T-helper 2 cell (primary cell): ENCODE data around the gene RPS21.

Experiments
- DNase-seq, 5 experiments: peaks; one replicate each; pipeline versions ENCODE4 v3.0.0 to v3.0.0-alpha.2; 2012 to 2022

RPS21 gene

DNA sequence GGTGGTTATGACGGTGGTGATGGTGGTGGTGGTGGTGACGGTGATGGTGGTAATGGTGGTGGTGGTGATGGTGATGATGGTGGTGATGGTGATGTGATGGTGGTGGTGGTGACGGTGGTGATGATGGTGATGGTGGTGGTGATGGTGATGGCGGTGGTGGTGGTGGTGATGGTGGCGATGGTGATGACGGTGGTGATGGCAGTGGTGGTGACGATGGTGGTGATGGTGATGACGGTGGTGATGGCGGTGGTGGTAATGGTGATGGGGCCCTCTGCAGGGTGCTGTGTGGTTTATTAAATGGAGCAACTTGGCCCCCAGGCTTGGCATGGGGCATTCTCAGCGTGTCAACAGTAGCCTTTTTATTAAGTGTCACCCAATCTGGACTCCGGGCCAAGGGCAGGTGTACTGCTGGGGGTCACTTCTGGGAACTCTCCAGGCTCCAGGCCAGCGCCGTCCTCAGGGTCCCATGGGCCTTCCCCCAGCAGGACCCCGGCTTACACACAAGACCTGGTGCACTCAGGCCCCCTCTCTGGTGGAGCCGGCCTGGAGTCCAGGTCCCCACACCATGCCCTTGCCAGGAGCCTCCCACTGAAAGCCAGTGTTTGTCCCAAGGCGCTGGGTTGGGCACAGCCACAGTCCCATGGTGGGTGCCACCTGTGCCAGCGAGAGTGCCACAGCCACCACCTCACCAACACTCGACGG lies 11.4 kb downstream of the RPS21 start:
- DNase-seq: no peak

DNA sequence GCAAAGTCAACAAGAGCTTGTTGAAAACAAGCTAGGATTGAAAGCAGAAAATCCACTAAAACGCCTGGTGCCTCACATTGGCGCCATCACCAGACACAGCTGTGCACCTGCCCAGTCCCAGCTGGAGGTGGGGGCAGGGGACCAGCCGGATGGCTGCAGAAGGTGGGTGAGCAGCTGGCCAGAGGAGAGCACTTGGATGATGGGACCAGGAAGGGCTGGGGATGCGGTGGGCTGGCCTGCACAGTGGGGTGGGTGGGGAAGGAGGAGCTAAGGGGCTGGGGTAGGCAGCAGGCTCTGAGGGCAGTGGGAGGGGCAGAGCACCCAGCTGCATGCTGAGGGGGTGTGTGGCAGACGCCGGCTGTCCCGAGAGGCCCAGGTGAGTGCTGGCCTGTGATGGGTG lies 13.1 kb downstream of the RPS21 start:
- no peak for DNase-seq

DNA sequence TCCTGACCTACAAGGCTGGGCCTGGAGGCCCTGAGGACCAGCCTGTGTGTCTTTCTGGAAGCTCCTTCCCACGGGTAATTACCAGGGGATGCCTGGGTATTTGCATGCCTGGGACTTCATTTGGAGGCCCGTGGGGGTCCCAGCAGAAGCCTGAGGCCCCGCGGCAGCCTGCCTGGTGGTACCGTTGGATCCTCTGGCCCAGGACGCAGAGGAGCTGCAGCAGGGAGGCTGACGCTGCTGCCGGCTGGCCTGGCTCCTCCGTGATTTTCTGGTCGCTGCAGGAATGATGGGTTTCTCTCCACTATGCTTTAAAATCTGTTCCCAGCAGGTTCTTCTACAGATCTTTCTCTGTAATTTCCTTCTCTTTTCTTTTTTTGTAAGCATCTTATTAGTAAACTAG lies 13.6 kb downstream of the RPS21 start:
- no peak for DNase-seq

DNA sequence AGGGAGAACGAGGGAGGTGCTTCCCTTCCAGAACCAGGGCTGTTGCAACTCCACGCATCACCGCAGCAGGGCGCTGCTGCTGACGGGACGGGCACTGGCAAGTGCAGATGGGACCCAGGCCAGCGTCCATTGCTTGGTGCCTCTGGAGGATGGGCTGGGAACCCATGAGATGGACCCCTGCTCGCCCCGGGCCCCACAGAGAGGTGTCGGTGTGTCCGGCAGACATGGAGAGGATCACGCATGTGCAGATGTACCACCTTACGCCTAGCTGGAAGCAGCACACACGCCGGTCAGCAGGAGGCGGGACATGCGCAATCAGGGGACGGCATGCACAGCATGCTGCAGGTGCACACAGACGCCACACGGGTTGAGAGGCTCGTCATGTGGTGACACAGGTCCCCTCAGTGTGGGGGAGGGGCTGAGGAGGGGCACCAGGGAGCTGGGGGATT lies 14.5 kb downstream of the RPS21 start:
- DNase-seq: no peak

DNA sequence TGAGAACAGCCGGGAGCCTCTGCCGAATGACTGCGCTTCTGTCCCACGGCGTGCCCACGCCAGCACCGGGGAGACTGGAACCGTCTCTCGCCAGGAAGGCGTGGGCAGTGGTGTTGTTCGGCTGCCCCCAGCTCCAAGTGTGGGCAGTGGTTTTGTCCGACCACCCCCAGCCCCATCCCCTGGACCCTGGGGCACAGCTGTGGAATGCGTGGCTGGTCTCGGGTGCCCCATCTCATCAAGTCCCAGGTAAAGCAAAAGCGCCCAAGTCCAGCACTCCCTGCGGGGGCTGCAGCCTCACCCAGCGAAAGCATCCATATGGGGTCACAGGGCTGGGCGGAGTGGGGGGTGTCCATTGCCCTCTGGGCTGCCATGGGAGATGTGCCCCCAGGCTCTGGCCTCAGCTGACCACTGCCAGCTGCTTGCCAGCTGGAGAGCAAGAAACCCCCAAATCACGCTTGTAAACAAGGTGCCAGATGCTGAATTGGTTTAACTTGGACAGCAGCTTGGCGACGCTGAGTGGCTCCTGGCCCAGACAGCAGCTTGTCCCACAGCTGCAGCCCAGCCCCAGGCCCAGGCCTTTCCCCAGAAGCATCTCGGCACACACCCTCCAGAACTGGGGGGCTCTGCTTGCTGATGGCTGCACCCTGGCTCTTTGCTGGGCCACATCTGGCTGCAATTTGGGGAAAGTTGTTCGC lies 15.7 kb downstream of the RPS21 start:
- DNase-seq: no peak

DNA sequence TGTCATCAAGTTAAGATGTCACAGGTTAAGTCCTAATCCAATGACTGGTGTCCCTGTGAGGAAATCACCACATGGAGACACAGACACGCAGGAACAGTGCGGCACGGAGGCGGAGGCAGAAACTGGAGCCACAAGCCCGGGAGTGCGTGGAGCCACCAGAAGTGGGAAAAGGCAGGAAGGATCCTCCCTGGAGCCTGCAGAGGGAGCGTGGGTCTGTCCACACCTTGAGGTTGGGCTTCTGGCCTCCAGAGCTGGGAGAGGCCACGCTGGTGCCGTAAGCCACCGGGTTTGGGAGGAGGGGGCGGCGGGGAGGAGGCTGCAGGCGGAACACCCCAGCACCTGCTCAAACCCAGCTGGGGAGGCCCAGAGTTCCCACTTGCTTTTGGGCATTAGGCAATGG lies 16.4 kb downstream of the RPS21 start:
- no peak for DNase-seq

DNA sequence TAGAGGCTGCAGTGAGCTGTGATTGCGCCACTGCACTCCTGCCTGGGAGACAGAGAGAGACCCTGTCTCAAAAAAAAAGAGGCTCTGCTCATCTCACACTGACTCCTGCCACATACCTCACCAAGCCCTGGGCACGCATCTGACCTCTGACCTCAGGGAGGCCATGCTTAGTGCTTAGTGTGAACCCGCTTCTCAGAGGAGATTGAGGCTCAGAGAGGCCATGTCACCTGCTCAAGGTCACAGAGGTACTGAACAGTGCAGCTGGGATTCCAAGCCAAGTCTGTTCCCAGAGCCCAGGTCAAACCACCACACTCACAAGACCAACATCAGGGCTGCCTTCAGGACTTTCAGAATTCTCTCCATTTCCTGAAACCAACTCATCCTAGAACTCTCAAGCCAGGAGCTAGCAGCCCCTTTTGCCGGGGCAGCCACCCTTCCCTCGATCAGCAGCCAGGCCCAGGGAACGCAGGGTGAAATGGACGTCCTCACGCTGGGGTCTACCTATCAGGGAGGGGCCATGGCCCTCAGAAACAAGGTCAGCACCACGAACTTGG lies 17.3 kb downstream of the RPS21 start:
- no peak for DNase-seq

DNA sequence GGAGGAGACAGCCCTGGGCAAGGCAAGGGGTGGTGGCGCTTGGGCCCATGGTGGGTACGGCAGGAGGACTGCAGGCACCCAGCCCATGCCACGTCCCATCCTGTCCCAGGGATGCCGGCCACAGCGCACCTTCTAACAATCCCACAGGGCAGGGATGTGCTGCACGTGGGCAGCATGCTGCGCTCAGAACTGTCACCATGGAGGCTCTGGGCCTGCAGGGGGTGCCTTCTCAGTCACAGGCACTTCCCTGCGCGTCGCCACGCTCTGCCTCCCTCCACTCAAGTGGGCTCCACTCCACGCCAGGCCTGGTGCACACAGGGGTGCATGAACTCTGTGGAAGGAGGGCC lies 17.8 kb downstream of the RPS21 start:
- DNase-seq: no peak

DNA sequence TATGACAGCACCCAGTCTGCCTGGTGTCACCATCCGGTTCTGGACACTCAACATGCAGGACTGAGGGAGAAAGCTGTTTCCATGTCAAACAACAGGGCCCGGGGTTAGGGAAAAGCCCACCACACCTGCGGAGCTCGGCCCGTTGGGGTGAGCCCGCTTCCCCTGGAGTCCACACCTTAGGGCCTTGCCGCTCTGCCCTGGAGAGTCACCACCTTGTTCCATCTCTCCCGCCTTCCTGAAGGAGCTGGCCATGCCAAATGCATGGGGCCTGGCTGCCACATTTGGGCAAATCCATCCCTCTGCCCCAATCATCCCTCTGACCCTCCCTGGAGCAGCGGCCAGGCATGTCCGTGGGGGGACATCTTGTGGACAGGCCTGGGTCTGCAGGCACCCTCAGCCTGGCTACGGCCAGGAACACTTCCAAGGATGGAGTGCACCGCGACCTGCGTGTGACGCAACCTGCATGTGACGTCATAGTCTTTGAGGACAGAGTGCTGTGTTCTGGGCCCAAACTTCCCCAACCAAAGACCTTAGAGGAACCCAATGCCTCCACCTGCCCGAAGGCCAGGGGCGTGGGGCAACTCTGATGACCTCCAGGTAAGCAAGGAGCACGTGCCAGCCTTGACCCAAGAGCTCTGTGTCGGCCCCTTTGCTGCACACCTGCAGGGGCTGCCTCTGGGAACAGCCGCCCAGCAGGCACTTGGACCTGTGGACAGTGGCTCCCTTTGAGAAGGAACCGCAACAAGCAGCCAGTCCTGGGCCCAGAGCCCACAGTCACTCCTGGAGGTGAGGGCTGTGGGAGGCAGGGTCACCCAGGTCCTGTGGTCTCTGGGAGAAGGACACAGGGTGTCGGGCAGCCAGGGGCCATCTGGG lies 18.4 kb downstream of the RPS21 start:
- DNase-seq: no peak

DNA sequence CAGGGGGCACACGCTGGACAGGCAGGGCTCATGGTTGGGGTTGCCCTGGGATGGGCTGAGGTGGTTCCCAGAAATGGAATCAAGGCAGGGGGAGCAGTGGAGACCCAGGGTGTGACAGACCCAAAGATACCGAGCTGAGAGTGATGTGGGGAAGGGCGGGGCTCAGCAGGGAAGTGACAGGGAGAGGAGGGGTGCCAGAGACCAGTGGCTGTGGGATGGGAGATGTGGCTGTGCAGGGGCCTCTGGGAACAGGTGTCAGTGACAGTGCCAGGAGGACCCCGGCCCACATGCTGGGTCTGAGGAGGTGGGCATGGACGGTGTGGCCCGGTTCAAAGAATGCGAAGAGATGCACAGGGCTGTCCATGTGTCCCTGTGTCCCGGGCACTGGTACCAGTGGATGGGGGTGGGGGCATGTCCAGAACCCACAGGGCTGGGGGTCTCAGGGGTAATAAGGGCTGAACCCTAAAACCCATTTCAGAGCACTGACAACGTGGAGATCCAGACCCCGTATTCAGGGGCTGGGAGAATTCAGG lies 19.1 kb downstream of the RPS21 start:
- no peak for DNase-seq

DNA sequence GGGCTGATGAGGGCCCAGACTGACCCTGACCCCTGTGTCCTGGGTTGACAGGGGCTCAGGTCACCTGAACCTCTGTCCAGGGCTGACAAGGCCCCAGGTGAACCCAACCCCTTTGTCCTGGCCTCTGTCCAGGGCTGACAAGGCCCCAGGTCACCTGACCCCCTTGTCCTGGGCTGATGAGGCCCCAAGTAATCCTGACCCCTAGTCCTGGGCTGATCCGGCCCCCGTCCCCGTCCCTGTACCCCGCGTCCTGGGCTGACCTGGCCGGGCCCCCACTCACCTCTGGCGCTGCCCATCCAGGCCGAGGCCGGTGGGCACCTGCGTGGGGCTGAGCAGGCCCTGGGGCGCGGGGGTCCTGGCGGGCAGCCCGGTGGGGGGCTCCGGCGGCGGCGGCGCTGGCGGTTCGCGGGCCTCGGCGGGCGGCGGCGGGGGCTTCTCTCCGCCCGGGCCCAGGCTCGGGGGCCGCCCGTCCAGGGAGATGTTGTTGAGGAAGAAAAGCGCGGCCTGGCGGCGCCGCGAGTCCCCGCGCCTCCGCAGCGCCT lies 19.8 kb downstream of the RPS21 start:
- DNase-seq: no peak

DNA sequence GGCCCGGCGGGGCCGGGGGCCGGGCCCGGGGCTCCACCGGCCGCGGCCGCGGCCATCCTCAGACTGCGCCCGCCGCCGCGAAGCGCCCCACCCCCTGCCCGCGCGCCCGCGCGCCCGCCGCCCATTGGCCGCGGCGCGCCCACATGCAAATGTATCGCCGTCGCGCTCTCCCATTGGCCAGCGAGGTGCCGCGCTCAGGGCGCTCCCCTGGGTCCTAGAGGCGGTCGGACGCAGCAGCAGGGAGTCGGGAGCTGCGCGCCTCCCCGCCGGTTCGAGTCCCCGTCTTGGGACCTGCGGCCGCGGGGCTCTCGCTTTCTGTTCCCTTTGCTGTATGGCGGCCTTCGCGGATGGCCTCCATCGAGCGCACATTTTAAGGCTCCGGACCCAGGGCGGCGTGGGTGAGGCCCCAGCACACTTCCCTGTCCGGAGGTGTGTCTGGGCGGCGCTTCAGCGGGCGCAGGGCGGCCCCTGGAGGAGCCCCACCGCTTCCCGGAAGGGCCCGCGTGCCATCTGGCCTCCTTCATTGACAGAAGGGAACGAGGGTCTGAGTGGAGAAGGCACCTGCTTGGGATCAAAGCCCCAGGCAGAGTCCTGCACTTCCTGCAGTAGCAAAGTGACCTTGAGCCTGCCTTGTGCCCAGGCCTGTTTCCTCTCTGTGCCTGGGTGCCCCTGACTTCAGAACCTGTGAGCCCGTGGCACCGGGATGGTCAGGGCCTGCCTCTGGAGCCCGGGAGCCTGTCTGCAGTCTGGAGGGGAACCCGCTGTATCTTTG lies 20.5 kb downstream of the RPS21 start, which contains the start of gene CABLES2:
Gene CABLES2, minus strand, starts transcription at position 65 of the 772 bp plus-strand sequence. Its CDS starts 9 bp downstream, at position 56.
- peak; percentile 82 to 97 (median 87) for DNase-seq

DNA sequence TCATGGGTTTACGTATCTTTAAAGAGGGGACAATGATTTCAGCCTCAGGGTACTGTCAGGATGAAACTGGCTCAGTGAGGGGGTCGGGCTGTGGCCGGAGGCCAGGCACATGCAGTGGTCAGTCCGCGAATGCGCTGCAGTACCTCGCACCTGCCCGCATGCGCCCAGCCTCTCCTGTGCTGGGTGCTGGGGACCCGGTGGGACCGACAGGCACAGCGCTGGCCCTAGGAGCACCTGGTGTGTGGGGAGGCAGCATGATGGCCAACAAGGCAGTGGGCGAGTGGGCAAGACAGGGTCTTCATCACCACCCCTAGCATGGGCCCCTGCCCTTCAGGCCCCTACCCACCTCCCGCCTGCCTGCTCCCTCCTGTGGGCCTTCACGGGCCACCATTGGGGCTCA lies 21.2 kb downstream of the RPS21 start:
- DNase-seq: no peak

DNA sequence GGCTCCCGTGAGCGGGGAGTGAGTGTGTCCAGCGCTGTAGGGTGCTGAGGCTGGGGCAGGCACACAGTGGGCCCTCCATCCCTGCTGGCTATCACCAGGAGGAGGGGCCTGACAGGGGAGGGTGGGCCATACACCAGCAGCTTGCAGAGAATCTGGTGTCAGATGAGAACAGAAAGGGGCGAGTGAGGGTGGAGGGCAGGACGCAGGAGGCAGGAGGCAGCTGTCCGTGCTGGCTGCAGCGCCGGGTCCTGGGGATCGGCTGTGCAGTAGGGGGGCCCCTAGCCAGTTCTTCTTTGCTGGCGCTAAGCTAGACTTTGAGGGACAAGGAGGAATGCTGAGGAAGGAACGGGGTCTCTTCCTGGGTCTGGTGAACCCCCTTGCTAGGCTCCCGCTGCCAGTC lies 21.7 kb downstream of the RPS21 start:
- DNase-seq: no peak

DNA sequence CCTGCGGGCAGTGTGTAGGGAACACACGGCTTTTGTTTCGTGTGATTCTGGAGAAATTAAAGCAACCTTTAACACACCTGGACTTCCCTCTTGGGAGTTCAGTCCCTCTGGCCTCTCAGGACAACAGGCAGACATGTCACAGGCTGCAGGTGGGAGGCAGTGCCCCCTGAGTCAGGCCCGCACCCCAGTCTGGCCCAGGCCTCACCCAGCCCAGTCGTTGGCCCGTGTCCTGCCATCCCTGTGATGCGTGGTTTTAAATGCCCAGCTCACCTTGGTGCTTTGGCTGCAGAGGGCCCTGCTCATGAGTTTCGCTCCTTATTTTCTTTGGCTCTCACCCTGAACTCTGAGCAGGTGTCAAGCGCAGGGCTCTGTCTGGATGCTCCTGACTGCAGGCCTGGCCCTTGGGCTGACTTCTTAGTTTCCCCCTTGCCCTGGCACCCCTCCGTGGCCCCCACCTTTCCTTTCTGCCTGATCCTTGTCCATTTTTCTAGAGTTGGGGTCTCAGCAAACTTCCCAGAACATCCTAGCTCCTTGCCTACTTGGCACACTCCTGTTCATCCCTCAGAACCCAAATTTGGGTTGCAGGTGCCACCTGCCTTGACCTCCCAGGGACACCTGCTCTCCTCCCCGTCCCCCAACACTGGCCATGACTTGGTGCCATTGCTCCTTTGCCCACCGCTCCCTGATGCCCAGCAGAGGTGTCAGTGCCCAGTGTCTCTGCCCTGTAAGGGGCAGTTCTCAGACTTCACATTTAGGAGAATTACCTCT lies 22.4 kb downstream of the RPS21 start:
- no peak for DNase-seq

DNA sequence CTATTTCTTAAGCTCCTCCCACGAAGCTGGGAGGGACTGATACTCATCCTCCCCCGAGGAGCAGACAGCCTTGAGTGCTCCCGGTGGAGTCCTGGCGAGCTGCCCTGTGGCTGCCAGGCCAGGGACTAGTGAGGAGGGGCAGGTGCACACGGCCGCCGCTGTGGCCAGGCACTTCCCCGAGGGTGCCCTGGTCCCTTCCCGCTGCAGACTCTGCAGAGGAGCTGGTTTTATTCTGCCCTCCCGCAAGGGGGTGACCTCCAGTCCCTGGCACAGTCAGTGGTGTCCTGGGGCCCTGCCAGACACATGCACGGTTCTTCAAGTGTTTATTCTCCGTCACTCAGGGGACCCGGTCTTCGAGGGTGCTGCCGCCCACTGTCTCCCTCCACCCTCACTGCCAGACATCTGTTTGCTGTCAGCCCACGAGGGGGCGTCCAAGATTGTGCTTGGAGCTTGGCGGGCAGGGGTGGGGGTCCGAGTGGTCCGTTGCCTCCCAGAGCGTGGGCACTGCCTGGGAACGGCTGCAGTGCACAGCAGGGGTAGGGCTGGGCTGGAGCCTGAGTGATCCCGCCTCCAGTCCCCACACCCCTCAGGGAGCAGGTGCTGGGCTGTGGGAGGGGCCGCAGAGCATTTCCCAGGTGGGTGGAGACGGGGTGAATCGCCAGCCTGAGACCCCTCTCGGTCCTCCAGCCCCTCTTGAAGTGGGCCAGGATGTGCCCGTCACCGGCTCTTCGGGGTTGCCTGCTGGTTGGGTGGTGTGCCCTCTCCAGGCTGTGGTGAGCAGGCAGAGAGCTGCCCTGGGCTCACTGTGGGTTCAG lies 23.2 kb downstream of the RPS21 start:
- peak in 3 of 5 experiments; percentile 15 to 32 (median 19) for DNase-seq

DNA sequence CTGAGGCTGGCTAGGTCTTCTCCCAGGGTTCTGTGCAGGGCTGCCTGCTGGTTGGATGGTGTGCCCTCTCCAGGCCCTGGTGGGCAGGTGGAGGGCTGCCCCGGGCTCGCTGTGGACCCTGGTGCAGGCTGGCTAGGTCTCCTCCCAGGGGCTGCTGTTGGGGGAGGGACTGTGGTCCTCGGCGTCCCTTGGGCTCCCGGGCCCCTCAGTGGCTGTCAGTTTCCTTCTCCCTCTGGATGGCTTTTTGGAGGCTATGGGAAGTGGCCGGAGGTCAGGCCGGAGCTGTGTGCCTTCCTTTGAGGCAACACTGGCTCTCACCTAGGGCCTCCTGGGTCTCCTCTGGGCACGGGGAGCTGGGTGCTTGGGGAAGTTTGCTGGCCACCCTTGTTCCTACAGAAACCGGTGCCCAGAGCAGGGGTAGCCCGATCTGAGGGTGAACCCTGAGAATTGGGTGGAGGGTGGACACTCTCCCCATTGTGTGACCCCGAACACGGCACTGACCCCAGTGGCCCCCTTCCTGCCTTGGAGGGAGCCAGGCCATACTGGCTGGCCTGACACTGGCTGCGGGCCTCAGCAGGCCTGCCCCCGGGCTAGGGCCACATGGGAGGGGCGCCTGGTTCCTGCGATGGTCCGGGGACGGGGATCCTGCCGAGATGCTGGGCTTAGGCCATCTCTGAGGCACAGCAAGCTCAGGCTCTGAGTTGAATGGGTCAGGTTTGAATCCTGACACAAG lies 24.0 kb downstream of the RPS21 start:
- no peak for DNase-seq

DNA sequence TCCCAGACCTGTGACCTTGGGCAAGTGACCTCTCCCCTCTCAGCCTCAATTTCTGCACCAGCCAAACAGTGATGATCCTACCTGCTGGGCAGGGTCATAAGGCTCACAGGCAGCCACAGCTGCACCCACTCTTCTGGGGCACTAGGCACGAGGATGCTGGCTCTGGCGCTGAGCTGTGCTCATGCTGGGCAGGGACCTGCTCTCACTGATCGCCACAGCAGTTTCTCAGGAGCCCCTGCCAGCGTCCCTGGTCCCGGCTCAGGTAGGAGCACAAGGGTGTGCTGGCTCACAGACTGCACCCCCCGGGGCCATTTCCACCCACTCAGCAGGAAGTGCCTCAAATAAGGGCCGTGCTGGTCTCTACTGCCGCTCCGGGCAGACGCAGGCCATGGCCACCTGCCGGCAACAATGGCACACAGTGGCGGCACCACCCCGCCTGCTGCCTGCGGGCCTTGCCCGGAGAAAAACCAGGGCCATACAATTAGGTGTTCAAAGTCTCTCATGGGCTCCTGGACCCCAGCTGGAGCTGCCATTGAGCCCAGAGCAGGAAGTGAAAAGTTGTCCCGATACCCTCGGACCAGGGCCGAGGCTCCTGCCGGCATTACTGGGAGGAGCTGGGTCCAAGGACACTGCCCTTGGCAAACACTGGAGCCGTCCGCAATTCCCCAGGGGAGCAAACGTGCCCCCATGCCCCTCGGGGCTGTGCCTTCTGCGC lies 24.7 kb downstream of the RPS21 start:
- no peak for DNase-seq
